NOMO-1 (cell line): ENCODE data around the gene ASRGL1.

ENCODE experiments used
- DNase-seq, 2 experiments: peaks; one replicate each; lab custom pipeline; 2025; ENCODE audit not compliant: unreplicated experiment in 2 of 2; lab: John Stamatoyannopoulos, UW

ASRGL1 gene

DNA sequence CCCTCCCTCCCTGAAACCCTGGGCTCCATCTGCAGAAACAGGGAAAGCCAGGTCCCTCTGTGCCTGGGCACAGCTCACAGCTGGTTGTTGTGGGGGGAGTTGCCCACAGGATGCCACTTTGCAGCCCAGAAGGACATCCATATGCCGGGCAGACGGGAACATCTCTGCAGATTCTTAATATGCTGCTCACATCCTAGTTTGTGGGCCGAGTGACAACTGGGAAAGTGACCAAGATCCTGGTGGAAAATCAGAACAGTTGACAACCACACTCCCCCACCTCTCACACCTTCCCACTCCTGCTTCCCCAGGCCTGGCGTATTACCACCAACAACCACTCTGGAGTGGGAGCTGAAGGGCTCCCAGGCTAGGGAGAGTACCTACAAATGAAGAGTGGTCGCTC, 74.3 kb downstream of the ASRGL1 start:
- no peak for DNase-seq

DNA sequence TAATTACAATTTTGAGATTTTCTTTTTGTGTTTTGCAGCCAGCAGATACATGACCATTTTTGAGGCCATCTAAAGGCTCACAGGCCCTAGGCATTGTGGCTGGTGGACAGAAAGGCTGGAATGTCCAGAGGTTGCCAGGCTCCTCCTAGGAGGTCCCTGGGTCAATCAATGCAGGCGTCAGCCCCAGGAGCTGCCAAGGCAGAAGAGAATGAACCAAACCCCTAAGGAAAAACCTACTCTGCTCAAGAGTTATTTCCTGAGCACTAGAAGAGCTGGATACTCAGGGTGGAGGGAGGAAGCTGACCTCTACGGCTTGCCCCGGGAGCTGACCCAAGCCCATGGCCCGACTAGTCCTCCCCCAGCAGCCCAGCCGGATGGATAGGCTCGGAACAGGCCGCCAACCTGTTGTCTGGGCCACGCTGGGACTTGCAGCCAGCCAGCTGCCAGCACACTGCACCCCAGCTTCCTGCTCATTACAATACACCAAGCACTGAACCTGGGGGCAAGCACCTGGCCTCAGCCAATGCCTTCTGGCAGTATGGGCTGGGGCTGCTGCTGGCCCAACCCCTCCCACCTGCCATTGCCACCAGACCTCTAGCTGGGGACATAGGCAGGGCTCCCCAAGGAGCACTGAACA, 75.9 kb downstream of the ASRGL1 start:
- no peak for DNase-seq

DNA sequence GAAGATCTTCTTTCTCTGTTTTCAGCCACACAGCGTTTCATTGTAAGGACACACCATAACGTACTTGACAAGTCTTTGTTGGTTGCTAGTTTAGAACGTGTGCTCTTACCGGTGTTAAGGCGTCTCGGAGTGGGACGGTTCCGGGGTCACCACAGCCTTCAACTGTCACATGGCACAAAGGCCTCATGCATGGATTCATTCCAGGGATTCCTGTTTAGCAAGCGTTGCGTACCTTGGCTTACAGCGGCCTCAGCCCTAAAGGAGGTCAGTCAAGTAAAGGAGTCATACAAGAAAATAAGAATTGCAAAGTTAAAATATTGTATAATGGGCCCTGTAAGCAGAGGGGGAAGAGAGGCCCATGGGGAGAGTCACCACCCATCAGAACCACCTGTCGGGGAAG, 79.3 kb downstream of the ASRGL1 start:
- DNase-seq: no peak

DNA sequence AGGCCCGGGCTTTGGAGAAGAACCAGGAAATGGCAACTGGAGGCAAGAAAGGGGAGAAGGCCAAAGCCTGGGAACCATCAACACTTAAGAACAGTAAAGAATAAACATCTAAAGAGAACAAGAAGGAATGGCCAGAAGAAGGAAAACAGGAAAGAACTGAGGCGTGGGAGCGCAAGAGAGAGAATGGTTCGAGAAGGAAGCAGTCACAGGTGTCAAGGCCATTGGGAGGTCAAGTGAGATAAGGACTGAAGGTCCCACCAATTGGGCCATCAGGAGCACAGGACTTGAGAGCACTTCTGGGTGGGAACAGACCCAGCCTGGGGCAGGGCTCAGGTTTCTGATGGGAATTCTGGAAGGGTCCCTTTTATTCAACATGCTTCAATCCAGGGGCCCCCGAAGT, 80.9 kb downstream of the ASRGL1 start:
- DNase-seq: no peak

DNA sequence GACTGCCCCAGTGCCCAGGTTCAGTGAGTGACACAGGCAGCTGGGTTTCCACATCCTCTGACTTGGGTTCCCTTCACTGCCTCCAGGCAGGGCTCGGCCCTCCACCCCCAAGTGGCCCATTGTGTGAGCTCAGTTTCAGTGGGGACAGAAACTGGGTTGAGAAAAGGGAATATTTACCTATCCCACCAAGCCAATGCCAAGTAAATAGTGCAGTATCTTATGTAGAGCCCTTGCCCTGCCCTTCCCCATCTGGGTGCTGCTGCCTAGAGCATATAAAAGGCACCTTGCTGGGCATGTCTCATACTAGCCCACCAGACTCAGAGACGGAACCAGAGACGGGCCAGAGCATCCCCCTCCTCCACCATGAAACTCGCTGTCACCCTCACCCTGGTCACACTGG, 81.5 kb downstream of the ASRGL1 start, which contains the start of gene SCGB1A1:
Gene SCGB1A1 (plus strand): TSS at position 301 of the 400 bp plus-strand sequence. CDS start 63 bp downstream, at position 364.
- no peak for DNase-seq

DNA sequence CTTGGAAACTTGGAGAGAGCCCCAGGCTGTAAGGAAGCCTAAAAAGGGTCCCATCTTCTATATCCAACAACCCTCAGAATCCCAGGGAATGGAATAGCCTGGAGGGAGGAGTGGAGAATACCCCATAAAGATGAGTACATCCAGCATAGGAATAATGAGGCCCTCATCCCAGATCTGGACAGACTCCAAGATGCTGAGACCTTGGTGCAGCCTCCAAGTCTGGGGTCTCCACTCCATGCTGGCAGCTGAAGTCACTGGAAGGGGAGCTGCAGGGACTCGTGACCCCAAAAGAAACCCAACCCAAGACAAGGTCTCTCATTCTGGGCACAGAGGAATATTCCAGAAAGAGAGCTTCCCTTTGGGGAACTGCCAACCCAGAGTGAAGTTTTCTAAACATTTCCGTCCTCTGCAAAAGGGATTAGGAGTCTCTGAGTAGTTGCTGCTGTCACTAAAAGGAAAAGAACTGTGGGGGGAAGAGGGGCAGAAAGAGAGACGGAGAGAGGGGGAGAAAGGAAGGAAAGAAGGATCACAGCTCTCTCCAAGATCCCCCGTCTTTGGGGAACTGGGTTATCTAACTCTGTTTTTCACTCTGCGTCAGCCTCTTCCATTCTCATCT, 82.2 kb downstream of the ASRGL1 start:
- no peak for DNase-seq

DNA sequence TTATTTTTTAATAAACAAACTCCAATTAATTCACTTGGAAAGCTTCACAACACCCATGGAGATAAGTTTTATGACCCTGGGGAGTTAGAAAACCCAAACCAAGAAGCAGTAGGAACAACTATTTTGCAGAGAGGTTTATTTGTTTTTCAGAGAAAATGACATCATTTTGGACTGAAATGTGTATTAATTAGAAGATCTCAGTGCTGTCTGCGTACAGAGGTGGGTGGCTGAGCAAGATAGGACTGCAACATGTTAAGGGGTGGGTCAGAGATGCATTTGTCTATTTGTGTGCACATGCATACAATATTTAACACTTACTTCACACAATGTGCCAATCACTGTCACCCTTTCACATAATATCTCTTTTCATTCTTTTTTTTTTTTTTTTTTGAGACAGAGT, 82.7 kb downstream of the ASRGL1 start:
- no peak for DNase-seq

DNA sequence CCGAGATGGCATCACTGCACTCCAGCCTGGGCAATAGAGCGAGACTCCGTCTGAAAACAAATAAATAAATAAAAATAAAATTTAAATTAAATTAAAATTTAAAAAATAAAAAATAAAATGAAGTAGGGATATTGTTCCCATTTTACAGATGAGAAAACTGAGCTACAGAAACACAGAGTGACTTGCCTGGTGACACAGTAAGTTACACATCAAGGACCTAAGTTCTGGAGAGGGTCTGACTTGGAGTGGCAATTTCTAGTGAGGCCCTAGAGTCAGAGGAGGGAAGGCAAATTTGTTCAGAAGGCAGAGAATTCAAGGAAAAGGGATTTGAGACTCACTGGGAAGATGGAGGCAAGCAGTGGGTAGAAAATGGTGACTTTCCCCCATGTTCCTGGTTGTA, 83.6 kb downstream of the ASRGL1 start:
- no peak for DNase-seq

DNA sequence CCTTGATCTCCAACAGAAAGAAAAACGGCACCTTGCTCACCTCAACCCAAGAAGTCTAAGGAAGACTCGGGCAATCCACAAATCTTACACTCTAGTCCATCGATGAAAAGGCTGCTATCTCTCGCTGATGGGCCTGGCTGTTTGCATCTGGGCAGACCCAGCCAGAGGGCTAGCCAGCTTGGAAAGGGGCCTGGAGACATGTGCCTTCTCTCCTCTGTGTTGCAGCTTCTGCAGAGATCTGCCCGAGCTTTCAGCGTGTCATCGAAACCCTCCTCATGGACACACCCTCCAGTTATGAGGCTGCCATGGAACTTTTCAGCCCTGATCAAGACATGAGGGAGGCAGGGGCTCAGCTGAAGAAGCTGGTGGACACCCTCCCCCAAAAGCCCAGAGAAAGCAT, 84.7 kb downstream of the ASRGL1 start:
- DNase-seq: no peak

DNA sequence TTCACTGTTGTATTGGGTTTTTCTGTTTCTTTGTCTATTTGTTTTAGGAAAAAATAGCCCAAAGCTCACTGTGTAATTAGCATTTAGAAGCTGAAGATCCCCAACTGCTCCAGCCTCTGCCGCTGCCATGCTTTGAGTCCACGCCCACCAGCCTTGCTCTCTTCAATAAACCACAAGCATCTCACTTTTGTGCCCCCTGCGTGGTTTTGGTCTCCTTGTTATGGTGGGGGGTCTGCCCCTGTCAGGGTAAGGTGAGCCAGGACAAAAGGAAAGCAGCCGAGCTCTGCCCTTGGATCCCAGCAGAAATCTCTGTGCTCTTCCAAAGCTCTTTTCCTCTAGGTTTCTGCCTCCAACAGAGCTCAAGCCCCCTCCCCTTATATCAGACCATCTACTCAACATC, 85.8 kb downstream of the ASRGL1 start:
- DNase-seq: no peak

DNA sequence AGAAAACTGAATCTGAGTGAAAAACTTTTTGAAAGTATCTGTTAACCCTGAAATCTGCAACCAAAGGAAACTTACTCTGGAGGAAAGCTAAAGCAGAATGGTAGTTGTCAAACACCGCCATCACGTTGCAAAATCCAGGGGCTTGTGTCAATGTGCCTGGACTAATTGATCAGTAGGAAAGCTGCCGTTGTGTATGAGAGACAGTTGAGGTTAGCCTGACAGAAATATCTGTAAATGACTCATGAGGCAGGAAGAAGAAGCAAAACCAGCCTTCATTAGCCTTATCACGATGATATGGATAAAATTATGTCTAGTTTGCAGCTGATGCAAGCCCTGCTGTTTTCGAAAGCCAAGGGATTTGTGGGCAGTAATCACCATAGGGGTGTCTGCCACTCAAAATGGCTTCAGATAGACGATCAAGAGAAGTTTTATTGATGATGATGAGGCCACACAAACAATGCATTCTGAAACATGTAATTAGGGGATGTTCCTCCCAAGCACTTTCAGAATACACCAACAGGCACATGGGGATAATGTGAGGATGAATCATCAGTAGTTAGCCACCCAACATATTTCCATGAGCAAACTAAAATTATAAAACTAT, 90.5 kb downstream of the ASRGL1 start:
- peak; percentile 89 to 100 for DNase-seq

DNA sequence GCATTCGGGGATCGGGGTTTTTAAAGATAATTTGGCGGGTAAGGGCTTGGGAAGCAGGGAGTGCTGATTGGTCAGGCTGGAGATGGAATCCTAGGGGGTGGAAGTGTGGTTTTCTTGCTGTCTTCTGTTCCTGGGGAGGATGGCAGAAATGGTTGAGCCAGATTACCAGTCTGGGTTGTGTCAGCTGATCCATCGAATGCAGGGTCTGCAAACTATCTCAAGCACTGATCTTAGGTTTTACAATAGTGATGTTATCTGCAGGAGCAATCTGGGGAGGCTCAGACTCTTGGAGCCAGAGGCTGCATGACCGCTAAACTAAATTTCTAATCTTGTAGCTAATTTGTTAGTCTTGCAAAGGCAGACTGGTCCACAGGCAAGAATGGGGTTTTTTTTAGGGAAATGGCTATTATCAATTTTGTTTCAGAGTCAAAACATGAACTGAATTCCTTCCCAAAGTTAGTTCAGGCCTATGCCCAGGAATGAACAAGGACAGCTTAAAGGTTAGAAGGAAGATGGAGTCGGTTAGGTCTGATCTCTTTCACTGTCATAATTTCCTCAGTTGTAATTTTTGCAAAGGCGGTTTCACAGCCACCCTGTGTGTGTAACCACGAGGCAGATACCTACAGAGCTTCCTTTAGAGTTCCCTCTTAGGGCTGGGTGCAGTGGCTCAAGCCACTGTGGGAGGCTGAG, 91.8 kb downstream of the ASRGL1 start:
- no peak for DNase-seq

DNA sequence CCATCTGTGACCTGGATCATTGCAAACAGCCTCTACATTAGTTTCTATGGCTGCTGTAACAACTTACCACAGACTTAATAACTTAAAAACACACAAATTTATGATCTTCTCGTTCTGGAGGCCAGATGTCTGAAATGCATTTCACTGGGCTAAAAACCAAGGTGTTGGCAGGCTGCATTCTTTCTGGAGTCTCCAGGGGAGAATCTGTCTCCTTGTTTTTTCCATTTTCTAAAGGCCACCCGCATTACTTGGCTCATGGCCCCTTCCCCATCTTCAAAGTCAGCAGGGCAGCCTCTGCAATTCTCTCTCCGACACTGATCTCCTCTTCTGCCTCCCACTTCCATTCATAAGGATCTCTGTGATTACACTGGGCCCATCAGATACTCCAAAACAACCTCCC, 93.2 kb downstream of the ASRGL1 start:
- no peak for DNase-seq

DNA sequence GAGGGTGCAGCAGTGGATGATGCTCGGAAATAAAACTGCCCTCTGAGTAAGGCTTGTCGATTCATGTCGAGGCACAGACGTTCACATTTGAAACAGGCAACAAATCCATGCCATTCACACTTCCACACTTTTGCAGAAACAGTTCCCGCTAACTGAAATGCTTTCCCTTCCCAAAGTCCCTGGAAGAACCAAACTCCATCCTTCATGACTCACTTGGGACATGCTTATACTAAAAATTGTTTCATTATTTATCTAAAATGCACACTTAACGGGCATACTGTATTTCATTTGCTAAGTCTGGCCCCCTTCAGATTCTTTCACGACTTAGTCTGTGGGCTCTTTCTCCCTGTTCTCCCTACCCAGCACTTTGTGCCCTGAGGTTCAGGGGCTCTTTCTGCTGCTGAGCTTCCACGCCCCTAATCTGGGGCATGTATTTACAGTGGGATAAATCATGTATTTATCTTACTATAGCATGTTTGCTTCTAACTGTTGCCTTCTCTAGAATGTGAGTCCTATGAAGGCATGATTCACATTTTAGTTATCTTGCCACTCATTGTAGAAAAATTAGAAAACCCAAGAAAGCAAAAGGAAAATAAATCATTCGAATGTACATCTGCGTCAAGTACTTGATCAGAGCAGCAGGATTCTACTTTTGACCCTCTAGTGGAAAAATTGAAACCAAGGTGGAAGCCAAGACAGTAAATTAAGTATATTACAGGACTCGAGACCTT, 94.1 kb downstream of the ASRGL1 start:
- DNase-seq: no peak

DNA sequence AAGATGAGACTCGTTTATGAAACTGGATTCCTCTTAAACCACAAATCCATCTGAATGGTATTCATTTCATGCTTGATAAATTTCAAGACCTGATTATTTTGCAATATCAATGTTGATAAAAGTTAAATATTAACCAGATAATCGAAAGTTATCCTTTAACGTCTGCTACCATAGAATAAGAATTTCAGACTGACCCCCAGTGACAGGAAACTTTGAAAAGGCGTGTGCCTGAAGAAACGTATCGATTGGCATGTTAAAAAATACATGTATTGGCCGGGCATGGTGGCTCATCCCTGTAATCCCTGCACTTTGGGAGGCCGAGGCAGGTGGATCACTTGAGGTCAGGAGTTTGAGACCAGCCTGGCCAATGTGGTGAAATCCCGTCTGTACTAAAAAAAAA, 95.4 kb downstream of the ASRGL1 start:
- DNase-seq: no peak

DNA sequence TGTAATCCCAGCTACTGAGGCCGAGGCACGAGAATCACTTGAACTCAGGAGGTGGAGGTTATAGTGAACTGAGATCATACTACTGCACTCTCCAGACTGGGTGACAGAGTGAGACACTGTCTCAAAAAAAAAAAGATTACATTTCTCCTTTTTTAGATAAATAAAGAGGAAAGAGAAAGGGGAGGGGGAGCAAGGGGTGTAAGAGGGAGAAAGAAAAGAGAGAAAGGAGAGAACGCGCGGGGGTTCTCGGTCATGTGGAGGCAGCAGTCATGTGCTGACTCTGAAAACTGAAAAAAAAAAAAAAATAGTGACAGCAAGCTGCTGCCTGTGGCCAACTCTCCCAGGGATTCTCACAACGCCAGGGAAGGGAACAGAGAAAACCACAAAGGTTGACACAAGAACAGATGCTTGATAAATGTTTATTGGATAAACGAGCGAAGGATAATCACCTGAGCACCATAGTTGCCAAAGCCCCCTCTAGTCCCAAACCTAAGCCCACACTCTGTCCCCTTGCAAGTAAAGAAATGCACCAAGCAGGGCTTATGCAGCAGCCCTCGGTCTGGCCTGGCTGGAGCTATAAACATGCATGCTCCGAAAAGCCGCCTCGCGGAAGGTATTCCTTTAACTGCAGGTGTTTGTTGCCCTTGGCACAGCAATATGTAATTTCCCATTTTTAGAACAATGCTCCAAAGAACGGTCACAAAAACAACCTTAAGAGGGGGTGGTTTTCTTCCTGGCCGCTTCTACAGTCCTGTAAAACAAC, 96.1 kb downstream of the ASRGL1 start:
- no peak for DNase-seq

DNA sequence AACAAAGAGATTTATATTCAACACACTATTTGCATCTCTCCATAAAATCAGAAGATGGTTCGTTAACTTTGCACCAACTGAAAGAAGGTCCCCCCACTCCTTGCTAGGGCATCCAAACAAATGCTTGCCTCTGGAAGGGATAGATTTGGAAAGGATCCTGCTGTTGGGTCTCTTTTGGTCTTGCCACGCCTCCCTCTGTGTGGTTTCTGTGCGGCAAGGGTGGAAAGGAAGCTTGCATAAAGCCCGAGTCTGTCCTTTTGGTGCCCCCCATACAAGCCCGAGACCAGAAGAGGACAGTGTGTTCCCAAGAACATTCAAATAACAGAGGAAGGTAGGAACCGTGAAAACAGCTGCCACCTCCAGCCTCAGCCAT, 96.6 kb downstream of the ASRGL1 start:
- peak; percentile 53 to 63 for DNase-seq

DNA sequence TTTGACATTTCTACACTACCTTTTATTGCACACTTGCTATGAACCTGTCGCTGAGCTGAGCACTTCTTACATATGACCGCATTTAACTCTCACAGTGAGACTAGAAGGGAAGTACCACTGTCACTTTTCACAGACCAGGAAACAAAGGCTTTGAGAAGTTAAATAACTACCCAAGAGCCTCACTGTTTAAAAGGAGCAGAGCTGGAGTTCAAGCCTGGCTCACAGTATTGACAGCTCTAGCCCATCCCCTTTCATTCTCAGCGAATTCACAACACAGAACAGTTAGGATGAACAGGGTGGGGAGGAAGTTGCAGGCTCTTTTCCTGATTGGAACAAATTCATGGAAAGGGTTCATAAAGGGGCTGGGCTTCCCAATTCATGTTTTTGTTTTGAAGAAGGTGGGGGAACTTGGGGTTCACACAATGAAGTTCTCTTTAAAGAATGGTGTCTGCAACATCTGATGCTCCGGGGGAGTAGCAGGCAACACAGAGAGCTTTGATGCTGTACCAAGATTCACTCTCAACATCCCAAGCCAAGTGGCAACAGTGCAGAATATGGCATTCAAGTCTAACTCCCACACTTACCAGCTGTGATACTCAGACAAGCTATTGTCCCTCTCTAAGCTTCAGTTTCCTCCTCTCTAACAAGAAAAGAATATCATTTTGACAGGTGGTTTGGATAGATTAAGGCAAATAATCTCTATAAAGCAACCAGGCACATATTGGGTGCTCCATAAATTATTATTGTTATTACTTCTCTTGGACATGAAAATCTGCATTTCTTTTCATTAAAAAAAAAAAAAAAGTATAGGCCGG, 98.8 kb downstream of the ASRGL1 start:
- DNase-seq: peak; percentile 40 to 88

DNA sequence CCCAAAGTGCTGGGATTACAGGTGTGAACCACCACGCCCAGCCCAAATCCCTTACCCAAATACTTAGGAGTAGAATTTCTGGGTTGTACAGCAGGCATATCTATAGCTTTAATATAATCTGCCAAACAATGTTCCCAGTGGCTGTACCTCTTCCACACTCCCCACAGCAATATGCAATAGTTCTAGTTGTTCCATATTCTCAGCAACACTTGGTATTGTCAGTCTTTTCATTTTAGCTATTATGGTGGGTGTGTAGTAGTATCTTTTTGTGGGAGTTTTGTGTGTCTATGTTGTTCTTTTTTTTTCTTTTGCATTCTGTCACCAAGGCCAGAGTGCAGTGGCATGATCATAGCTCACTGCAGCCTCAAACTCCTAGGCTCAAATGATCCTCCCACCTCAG, 100.4 kb downstream of the ASRGL1 start:
- no peak for DNase-seq

DNA sequence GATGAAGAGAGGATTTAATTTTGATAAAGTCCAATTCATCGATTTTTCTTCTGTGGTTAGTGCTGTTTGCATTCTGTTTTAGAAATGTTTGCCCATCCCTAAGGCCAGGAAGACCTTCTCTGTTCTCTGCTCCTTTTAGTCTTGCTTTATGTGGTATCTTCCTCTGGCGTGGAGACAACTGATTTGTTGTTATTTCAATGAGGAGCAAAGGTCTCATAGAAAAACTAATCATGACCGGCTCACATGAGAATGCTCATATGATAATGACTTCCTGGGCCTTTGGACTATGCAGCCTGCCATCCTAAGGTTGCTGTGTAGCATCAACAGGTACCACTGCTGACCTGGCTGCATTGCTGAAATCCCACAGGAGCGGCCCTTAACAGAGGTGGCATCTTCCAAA, 101.4 kb downstream of the ASRGL1 start:
- no peak for DNase-seq
